ENCODE results near the gene TIMP4.

TIMP4 gene

GRCh38 chr3:12179441-12179840, 20.7 kb upstream of the TIMP4 start:
- no peak for TF ChIP-seq SUZ12 (IDR thresholded peaks at IDR 0.05; ENCODE audit: extremely low read depth, insufficient read depth, insufficient read length)
- no peak for TF ChIP-seq ZNF274 (IDR thresholded peaks at IDR 0.05; ENCODE audit: low read depth, low read length)
- no peak for TF ChIP-seq YY1 (IDR thresholded peaks at IDR 0.05; ENCODE audit: insufficient read depth, insufficient read length)
- Histone ChIP-seq H3K36me3 (ENCODE audit: insufficient read depth, insufficient read length, low read length) (peaks cover 5% of the 10 kb centered on the region), H3K9ac (ENCODE audit: insufficient read length, low read depth) (no peak overlapping the region), H3K27me3 (ENCODE audit: insufficient read depth, insufficient read length) (no peaks in the 10 kb centered on the region), H3K9me3 (ENCODE audit: insufficient read depth, low read length) (no peaks in the 10 kb centered on the region), H3K4me3 (ENCODE audit: insufficient read length, low read depth) (no peak overlapping the region), H3K4me1 (ENCODE audit: insufficient read depth, insufficient read length) (no peaks in the 10 kb centered on the region)
- DNase-seq (ENCODE audit: low read depth, low spot score) = no peak

GRCh38 chr3:12178091-12178820, 19.5 kb upstream of the TIMP4 start:
- Histone ChIP-seq H3K4me3 (ENCODE audit: insufficient read length, low read depth) (no peak overlapping the region), H3K9me3 (ENCODE audit: insufficient read depth, low read length) (peaks cover 4% of the 10 kb centered on the region), H3K27me3 (ENCODE audit: insufficient read depth, insufficient read length) (no peaks in the 10 kb centered on the region), H3K9ac (ENCODE audit: insufficient read length, low read depth) (no peak overlapping the region), H3K4me1 (ENCODE audit: insufficient read depth, insufficient read length) (no peaks in the 10 kb centered on the region), H3K36me3 (ENCODE audit: insufficient read depth, insufficient read length, low read length) (peaks cover 5% of the 10 kb centered on the region)
- no peak for DNase-seq (ENCODE audit: low read depth, low spot score)
- no peak for TF ChIP-seq YY1 (IDR thresholded peaks at IDR 0.05; ENCODE audit: insufficient read depth, insufficient read length)
- no peak for TF ChIP-seq SUZ12 (IDR thresholded peaks at IDR 0.05; ENCODE audit: extremely low read depth, insufficient read depth, insufficient read length)
- TF ChIP-seq ZNF274 (IDR thresholded peaks at IDR 0.05; ENCODE audit: low read depth, low read length) = no peak

GRCh38 chr3:12177126-12177525, 18.4 kb upstream of the TIMP4 start:
- Histone ChIP-seq H3K4me3 (ENCODE audit: insufficient read length, low read depth) (no peak overlapping the region), H3K36me3 (ENCODE audit: insufficient read depth, insufficient read length, low read length) (peaks cover 5% of the 10 kb centered on the region), H3K9me3 (ENCODE audit: insufficient read depth, low read length) (peaks cover 15% of the 10 kb centered on the region), H3K4me1 (ENCODE audit: insufficient read depth, insufficient read length) (no peaks in the 10 kb centered on the region), H3K27me3 (ENCODE audit: insufficient read depth, insufficient read length) (no peaks in the 10 kb centered on the region), H3K9ac (ENCODE audit: insufficient read length, low read depth) (no peak overlapping the region)
- DNase-seq (ENCODE audit: low read depth, low spot score) = no peak
- TF ChIP-seq SUZ12 (IDR thresholded peaks at IDR 0.05; ENCODE audit: extremely low read depth, insufficient read depth, insufficient read length) (no peak), YY1 (IDR thresholded peaks at IDR 0.05; ENCODE audit: insufficient read depth, insufficient read length) (no peak), ZNF274 (IDR thresholded peaks at IDR 0.05; ENCODE audit: low read depth, low read length) (no peak)

GRCh38 chr3:12175844-12176453, 17.2 kb upstream of the TIMP4 start:
- H3K27me3 ChIP-seq (ENCODE audit: insufficient read depth, insufficient read length) = no peaks in the 10 kb centered on the region
- H3K4me1 ChIP-seq (ENCODE audit: insufficient read depth, insufficient read length) = no peaks in the 10 kb centered on the region
- no peak for TF ChIP-seq SUZ12 (IDR thresholded peaks at IDR 0.05; ENCODE audit: extremely low read depth, insufficient read depth, insufficient read length)
- TF ChIP-seq ZNF274 (IDR thresholded peaks at IDR 0.05; ENCODE audit: low read depth, low read length) = no peak
- no peak overlapping the region for H3K9ac ChIP-seq (ENCODE audit: insufficient read length, low read depth)
- no peak overlapping the region for H3K4me3 ChIP-seq (ENCODE audit: insufficient read length, low read depth)
- peaks cover 27% of the 10 kb centered on the region for H3K9me3 ChIP-seq (ENCODE audit: insufficient read depth, low read length)
- H3K36me3 ChIP-seq (ENCODE audit: insufficient read depth, insufficient read length, low read length) = peaks cover 5% of the 10 kb centered on the region
- DNase-seq (ENCODE audit: low read depth, low spot score) = peak; percentile 55

- H3K9me3 ChIP-seq (ENCODE audit: insufficient read depth, low read length) = peaks cover 32% of the 10 kb centered on the region
- peaks cover 8% of the 10 kb centered on the region for H3K36me3 ChIP-seq (ENCODE audit: insufficient read depth, insufficient read length, low read length)
- DNase-seq (ENCODE audit: low read depth, low spot score) = no peak
- no peak overlapping the region for H3K9ac ChIP-seq (ENCODE audit: insufficient read length, low read depth)
- H3K4me3 ChIP-seq (ENCODE audit: insufficient read length, low read depth) = no peak overlapping the region
- H3K27me3 ChIP-seq (ENCODE audit: insufficient read depth, insufficient read length) = no peaks in the 10 kb centered on the region
- TF ChIP-seq YY1 (IDR thresholded peaks at IDR 0.05; ENCODE audit: insufficient read depth, insufficient read length) = no peak
- no peak for TF ChIP-seq ZNF274 (IDR thresholded peaks at IDR 0.05; ENCODE audit: low read depth, low read length)
- TF ChIP-seq SUZ12 (IDR thresholded peaks at IDR 0.05; ENCODE audit: extremely low read depth, insufficient read depth, insufficient read length) = no peak
- H3K4me1 ChIP-seq (ENCODE audit: insufficient read depth, insufficient read length) = no peaks in the 10 kb centered on the region
These were observed 16.5 kb upstream of the TIMP4 start for GRCh38 chr3:12175137-12175593.

GRCh38 chr3:12170207-12170606, 11.5 kb upstream of the TIMP4 start:
- Histone ChIP-seq H3K9me3 (ENCODE audit: insufficient read depth, low read length) (peaks cover 36% of the 10 kb centered on the region), H3K9ac (ENCODE audit: insufficient read length, low read depth) (no peak overlapping the region), H3K4me1 (ENCODE audit: insufficient read depth, insufficient read length) (no peaks in the 10 kb centered on the region), H3K4me3 (ENCODE audit: insufficient read length, low read depth) (no peak overlapping the region), H3K36me3 (ENCODE audit: insufficient read depth, insufficient read length, low read length) (peaks cover 20% of the 10 kb centered on the region), H3K27me3 (ENCODE audit: insufficient read depth, insufficient read length) (no peaks in the 10 kb centered on the region)
- no peak for DNase-seq (ENCODE audit: low read depth, low spot score)
- TF ChIP-seq YY1 (IDR thresholded peaks at IDR 0.05; ENCODE audit: insufficient read depth, insufficient read length) = no peak
- no peak for TF ChIP-seq SUZ12 (IDR thresholded peaks at IDR 0.05; ENCODE audit: extremely low read depth, insufficient read depth, insufficient read length)
- TF ChIP-seq ZNF274 (IDR thresholded peaks at IDR 0.05; ENCODE audit: low read depth, low read length) = no peak

GRCh38 chr3:12165909-12166308, 7.2 kb upstream of the TIMP4 start:
- H3K9me3 ChIP-seq (ENCODE audit: insufficient read depth, low read length) = 0 out of 2 replicates have a peak, but pooled peaks cover 9% of the 10 kb centered on the region
- no peak overlapping the region for H3K9ac ChIP-seq (ENCODE audit: insufficient read length, low read depth)
- H3K27me3 ChIP-seq (ENCODE audit: insufficient read depth, insufficient read length) = no peaks in the 10 kb centered on the region
- peaks cover 6% of the 10 kb centered on the region for H3K4me1 ChIP-seq (ENCODE audit: insufficient read depth, insufficient read length)
- TF ChIP-seq ZNF274 (IDR thresholded peaks at IDR 0.05; ENCODE audit: low read depth, low read length) (no peak), YY1 (IDR thresholded peaks at IDR 0.05; ENCODE audit: insufficient read depth, insufficient read length) (no peak), SUZ12 (IDR thresholded peaks at IDR 0.05; ENCODE audit: extremely low read depth, insufficient read depth, insufficient read length) (no peak)
- peaks cover 23% of the 10 kb centered on the region for H3K36me3 ChIP-seq (ENCODE audit: insufficient read depth, insufficient read length, low read length)
- DNase-seq (ENCODE audit: low read depth, low spot score) = no peak
- H3K4me3 ChIP-seq (ENCODE audit: insufficient read length, low read depth) = no peak overlapping the region
